ENCODE results near the gene POC1B. TPM values are rescaled to one million over a fixed set of nuclear protein-coding genes. Genes with fewer than 3 reads are reported as not detected.

Gene POC1B
- total RNA-seq, 2 donors from 2014 or later = 31.4 to 32.0 TPM

DNA sequence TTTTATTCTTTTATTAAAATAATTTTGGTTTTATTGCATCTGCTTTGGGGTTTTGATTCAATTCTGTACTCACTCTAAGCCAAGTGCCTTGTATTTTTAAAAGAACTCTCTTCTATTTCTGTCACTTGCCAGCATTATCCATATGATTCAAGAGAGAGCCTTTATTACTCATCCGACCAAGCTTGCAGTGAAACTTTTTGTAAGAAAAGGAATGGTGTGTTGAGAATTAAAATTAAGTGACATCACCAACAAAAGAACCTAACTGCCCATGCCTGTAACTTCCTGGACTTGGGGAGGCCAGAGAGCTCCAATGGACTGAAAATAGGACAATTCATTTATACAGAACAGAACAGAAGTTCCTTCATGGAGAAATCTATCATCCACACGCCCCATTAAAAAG lies 53.3 kb downstream of the POC1B start:
- no peaks in the 10 kb centered on the region for H3K27me3 ChIP-seq
- no peaks in the 10 kb centered on the region for H3K9me3 ChIP-seq
- TF ChIP-seq, protein P1, sequence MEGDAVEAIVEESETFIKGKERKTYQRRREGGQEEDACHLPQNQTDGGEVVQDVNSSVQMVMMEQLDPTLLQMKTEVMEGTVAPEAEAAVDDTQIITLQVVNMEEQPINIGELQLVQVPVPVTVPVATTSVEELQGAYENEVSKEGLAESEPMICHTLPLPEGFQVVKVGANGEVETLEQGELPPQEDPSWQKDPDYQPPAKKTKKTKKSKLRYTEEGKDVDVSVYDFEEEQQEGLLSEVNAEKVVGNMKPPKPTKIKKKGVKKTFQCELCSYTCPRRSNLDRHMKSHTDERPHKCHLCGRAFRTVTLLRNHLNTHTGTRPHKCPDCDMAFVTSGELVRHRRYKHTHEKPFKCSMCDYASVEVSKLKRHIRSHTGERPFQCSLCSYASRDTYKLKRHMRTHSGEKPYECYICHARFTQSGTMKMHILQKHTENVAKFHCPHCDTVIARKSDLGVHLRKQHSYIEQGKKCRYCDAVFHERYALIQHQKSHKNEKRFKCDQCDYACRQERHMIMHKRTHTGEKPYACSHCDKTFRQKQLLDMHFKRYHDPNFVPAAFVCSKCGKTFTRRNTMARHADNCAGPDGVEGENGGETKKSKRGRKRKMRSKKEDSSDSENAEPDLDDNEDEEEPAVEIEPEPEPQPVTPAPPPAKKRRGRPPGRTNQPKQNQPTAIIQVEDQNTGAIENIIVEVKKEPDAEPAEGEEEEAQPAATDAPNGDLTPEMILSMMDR (IDR thresholded peaks at IDR 0.05) = no peak
- intact Hi-C loops (cut with DNase I) = no loop called here
- no peaks in the 10 kb centered on the region for H3K4me1 ChIP-seq
- no peak overlapping the region for H3K4me3 ChIP-seq
- H3K27ac ChIP-seq = no peak overlapping the region
- no peak overlapping the region for H3K9ac ChIP-seq (ENCODE audit: low read depth in 2 of 2, low read length in 2 of 2)
- H3K36me3 ChIP-seq = no peaks in the 10 kb centered on the region
- DNase-seq = no peak

DNA sequence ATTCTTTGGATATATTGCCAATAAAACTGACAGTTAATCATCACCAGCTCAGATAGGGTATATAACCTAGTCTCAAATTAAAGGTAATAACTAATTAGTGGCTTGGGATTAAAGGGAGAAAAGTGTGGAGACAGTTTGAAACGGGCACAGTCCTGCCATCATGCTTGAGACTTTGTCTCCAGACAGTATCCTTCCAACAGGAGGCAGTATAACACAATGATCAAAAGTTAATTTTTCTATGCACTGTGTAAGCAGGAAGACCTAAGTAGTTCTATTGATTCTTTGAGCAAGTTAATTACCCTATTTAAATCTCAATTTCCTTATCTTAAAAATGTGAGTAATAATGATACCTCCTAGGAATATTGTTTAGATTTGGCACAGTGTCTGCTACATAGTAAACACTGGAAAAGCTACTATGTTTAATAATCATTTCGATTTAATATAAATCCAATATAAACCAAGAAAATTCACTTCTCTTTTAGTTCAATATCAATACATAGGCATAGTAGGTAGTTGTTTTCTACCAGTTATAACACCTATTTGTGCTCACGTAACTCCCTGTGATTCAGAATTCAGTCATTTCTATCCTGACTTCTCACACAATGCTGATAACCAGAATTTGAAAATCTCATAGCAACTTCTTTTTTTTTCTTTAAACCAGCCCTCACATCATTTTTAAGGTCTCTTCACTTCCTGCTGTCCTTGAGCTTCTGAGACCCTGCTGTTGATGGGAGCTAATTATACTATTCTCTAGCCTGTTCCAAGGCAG lies 54.9 kb downstream of the POC1B start:
- intact Hi-C loops (cut with DNase I) = loop anchor here (2.0 kb wide), 1 partner anchor 54 kb away; the partner anchor contains the start of gene GALNT4
- H3K9me3 ChIP-seq = no peaks in the 10 kb centered on the region
- H3K27ac ChIP-seq = no peak overlapping the region
- no peak for DNase-seq
- no peak overlapping the region for H3K4me3 ChIP-seq
- no peaks in the 10 kb centered on the region for H3K36me3 ChIP-seq
- H3K4me1 ChIP-seq = no peaks in the 10 kb centered on the region
- no peak overlapping the region for H3K9ac ChIP-seq (ENCODE audit: low read depth in 2 of 2, low read length in 2 of 2)
- TF ChIP-seq, protein P1 (IDR thresholded peaks at IDR 0.05) = peak; percentile 62
- no peaks in the 10 kb centered on the region for H3K27me3 ChIP-seq

DNA sequence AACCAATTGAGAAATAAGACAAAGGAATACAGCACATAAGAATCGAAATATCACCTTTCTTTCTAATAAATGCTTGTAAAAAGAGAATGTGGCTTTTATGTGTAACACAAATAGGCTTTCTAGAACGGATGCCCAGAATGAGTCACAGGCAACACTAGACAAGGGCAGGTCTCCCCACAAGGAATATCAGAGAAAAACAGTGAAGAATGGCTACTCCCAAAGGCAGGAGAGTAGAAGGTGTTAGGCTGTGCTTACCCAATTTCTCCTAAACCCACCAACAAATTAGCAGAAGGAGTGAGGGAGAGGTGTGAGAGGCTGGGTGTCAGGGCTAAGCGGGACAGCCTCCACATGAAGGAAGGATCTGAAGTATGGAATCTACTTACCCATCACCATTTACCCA lies 56.5 kb downstream of the POC1B start:
- H3K27ac ChIP-seq = peak overlapping the region; percentile 30
- no peak overlapping the region for H3K9ac ChIP-seq (ENCODE audit: low read depth in 2 of 2, low read length in 2 of 2)
- H3K27me3 ChIP-seq = no peaks in the 10 kb centered on the region
- no peak for DNase-seq
- intact Hi-C loops (cut with DNase I) = no loop called here
- H3K4me1 ChIP-seq = no peaks in the 10 kb centered on the region
- no peaks in the 10 kb centered on the region for H3K9me3 ChIP-seq
- no peaks in the 10 kb centered on the region for H3K36me3 ChIP-seq
- H3K4me3 ChIP-seq = no peak overlapping the region
- TF ChIP-seq, protein P1 (IDR thresholded peaks at IDR 0.05) = no peak

DNA sequence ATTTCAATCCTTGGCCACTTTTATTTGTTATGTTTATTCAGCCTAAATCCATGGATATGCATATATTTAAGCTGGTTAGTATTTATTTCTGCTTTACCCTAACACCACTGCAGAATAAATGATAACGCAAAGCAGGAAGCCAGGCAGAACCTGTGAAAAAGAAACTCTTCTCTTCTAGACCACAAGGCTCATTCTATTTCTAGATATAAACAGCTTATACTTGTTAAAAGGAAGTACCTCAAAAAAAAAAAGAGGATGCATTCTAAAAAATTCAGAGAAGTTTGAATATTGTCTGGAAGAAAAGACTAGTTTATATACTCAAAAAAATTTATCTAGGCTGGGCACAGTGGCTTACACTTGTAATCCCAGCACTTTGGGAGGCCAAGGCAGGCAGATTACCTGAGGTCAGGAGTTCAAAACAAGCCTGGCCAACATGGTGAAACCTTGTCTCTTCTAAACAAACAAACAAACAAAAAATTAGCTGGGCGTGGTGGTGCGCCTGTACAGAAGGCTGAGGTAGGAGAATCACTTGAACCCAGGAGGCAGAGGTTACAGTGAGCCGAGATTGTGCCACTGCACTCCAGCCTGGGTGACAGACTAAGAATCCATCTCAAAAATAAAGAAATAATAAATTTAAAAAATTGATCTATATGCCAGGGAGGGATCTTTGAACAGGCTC lies 57.1 kb downstream of the POC1B start:
- Histone ChIP-seq H3K9ac (ENCODE audit: low read depth in 2 of 2, low read length in 2 of 2) (no peak overlapping the region), H3K4me1 (no peaks in the 10 kb centered on the region), H3K27ac (peak overlapping the region; percentile 30), H3K36me3 (no peaks in the 10 kb centered on the region), H3K9me3 (no peaks in the 10 kb centered on the region), H3K4me3 (no peak overlapping the region), H3K27me3 (no peaks in the 10 kb centered on the region)
- TF ChIP-seq, protein P1 (IDR thresholded peaks at IDR 0.05) = no peak
- DNase-seq = no peak
- intact Hi-C loops (cut with DNase I) = no loop called here

DNA sequence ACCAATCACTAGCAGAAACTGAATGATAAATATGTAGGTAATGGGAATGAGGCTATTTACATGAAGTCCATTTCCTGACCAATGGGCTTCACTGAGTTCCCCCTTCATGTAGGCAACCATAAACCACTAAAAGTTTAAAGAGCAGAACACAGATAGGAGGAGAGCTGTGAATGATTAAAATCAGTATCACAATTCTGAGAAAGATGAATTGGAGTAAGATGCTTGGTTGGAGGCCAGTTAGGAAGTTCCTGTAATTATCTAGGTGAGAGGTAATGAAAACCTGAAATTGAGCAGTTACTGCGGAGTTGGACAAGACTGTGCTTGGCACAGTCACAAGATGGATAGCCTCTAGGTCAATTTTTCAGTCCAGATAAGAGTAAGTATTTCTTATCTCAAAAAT lies 57.8 kb downstream of the POC1B start:
- intact Hi-C loops (cut with DNase I) = no loop called here
- H3K9me3 ChIP-seq = no peaks in the 10 kb centered on the region
- H3K27ac ChIP-seq = no peak overlapping the region
- H3K4me1 ChIP-seq = no peaks in the 10 kb centered on the region
- H3K9ac ChIP-seq (ENCODE audit: low read depth in 2 of 2, low read length in 2 of 2) = no peak overlapping the region
- H3K36me3 ChIP-seq = no peaks in the 10 kb centered on the region
- TF ChIP-seq, protein P1 (IDR thresholded peaks at IDR 0.05) = no peak
- H3K4me3 ChIP-seq = no peak overlapping the region
- no peak for DNase-seq
- no peaks in the 10 kb centered on the region for H3K27me3 ChIP-seq
